ENCODE data around the gene PCIF1. TPM values are rescaled to one million over a fixed set of nuclear protein-coding genes. Genes with fewer than 3 reads are reported as not detected.

The PCIF1 gene
- total and polyA plus RNA-seq, 10 donors: 25.1 to 61.9 (median 45.9) TPM

DNA sequence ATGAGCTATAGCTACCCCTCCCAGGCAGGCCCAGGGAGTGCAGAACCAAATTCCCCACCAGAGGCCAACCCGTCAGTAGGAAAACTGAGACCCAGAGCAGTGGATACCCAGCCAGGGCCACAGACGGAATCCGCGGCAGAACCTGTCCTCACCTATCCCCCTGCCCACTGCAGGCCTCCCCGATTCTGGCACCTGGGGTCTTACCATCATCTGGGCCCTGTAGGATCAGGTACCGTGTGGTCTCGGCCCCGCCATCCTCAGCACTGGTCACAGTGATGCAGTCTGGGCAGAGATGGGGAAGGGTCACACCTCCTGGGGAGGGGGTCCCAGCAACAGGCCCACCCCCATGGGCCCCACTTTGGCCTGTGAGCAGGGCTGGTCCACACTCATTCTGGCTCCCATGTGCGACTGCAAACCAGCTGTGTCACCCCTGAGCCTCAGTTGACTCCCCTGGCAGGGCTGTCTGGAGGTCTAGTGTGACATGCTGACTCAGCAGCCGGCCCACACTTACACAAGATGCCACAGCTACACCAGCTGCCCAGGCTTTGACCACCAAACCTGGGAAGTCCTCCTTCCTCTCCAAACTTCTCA, 33.7 kb downstream of the PCIF1 start:
- 76 to 93% (median 88%) methylated on average over 7 to 10 of the region's 10 CpGs for WGBS, 5 donors
- no peak for DNase-seq
- intact Hi-C loops (cut with DNase I; ENCODE audit: low total_unique reads): loop anchor here (10.0 kb wide), 1 partner anchor 153 kb away; the partner anchor contains the start of gene UBE2C
- Histone ChIP-seq H3K4me3 (no peak overlapping the region), H3K27ac (no peak overlapping the region), H3K4me1 (peaks cover 15 to 49% (median 39%) of the 10 kb centered on the region in 6 donors), H3K36me3 (peaks cover 4 to 67% (median 64%) of the 10 kb centered on the region in 6 donors), H3K9me3 (no peaks in the 10 kb centered on the region), H3K27me3 (replicated peaks in 1 of 7) (no peaks in the 10 kb centered on the region)
- TF ChIP-seq POLR2AphosphoS5 (IDR thresholded peaks at IDR 0.05): no peak
- TF ChIP-seq, protein P1, sequence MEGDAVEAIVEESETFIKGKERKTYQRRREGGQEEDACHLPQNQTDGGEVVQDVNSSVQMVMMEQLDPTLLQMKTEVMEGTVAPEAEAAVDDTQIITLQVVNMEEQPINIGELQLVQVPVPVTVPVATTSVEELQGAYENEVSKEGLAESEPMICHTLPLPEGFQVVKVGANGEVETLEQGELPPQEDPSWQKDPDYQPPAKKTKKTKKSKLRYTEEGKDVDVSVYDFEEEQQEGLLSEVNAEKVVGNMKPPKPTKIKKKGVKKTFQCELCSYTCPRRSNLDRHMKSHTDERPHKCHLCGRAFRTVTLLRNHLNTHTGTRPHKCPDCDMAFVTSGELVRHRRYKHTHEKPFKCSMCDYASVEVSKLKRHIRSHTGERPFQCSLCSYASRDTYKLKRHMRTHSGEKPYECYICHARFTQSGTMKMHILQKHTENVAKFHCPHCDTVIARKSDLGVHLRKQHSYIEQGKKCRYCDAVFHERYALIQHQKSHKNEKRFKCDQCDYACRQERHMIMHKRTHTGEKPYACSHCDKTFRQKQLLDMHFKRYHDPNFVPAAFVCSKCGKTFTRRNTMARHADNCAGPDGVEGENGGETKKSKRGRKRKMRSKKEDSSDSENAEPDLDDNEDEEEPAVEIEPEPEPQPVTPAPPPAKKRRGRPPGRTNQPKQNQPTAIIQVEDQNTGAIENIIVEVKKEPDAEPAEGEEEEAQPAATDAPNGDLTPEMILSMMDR (IDR thresholded peaks at IDR 0.05 in 8 of 11, conservative IDR thresholded peaks at IDR 0.05 in 3 of 11): no peak
- no peak for TF ChIP-seq POLR2A (IDR thresholded peaks at IDR 0.05)

DNA sequence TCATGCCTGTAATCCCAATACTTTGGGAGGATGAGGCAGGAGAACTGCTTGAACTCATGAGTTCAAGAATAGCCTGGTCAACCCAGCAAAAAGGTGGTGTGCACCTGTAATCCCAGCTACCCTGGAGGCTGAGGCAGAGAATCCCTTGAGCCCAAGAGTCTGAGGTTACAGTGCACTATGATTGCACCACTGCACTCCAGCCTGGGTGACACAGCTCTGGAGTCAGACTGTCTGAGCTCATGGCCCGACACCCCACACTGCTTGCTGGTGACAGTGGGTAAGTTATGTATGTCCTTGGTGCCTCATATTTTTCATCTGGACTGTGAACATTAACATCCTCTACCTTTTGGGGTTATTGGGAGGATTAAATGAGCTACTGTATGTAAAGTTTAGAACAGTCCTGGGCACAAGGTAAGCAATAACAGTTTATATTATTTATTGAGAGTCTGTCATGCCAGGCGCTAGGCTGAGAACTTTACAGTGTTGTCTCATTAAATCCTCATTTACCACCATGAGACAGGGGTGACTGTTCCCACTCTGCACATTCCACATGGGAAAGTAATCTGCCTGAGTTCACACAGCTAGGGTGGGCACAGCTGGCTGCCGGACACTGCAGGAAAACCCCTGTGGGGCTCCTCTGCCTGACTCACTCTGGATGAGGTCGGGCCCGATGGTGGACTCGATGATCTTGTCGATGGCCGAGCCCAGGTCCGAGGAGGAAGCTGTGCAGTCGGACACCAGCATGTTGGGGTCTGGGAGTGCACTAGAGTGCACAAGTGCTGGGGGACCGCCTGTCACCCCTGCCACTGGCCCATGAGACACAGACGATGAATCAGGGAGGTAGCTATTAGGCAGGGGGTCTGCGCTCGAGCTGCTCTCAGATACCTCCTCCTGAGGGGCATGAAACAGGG, 34.6 kb downstream of the PCIF1 start:
- Histone ChIP-seq H3K4me1 (peaks cover 15 to 48% (median 39%) of the 10 kb centered on the region in 6 donors), H3K36me3 (peaks cover 0 to 59% (median 55%) of the 10 kb centered on the region in 6 donors), H3K9me3 (no peaks in the 10 kb centered on the region), H3K27ac (peak overlapping the region in 5 of 8 donors; percentile 44 to 100 (median 99)), H3K27me3 (replicated peaks in 1 of 7) (no peaks in the 10 kb centered on the region), H3K4me3 (peak overlapping the region in 1 of 8 donors; percentile 99)
- TF ChIP-seq, protein P1 (IDR thresholded peaks at IDR 0.05 in 8 of 11, conservative IDR thresholded peaks at IDR 0.05 in 3 of 11): no peak
- no peak for TF ChIP-seq POLR2A (IDR thresholded peaks at IDR 0.05)
- TF ChIP-seq POLR2AphosphoS5 (IDR thresholded peaks at IDR 0.05): peak in 1 of 3 donors; percentile 9
- peak; percentile 81 for DNase-seq
- intact Hi-C loops (cut with DNase I; ENCODE audit: low total_unique reads): loop anchor here (10.0 kb wide), 1 partner anchor 154 kb away; the partner anchor contains the start of gene UBE2C
- WGBS, 5 donors: 84 to 90% (median 86%) methylated on average over 10 to 14 of the region's 14 CpGs

DNA sequence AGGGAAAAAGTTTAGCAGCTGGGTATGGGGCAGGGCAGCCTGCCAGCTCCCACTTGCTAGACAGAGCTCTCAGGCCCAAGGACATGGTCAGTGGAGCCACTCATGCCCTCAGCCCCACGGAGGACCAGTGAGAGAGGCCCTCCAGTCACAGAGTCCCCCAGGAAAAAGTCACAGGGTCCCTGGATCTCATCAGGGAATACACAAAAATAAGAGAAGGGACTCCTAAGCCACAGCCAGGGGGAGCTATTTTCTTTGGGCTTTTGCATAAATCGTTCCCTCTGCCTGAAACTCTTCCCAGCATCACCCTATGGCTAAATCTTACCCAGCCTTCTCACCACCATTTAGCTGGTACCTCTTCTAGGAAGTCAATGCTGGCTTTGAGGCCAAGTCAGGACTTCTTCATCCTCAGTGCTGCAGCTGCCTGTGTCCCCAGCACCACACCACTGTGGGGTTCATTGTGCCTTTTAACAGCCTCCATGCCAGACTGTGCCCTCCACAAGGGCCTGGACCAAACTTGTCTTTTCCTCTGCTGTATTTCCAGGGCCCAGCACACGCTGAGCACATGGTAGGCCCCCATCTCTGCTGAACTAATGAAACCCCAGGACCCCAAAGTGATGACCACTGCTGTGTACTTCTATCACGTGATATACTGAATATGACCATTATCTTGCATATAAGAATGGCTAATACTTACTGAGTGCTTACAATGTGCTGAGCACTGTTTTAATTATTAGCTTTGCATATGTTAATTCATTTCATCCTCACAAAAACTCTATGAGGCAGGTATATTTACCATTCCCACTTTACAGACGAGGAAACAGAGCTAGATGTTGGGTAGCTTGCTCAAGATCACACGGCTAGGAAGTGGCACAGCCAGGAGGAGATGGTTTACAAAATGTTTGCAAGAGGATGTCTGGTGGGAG, 35.5 kb downstream of the PCIF1 start:
- 36 to 52% (median 44%) methylated on average over 6 of the region's 6 CpGs for WGBS, 5 donors
- H3K27me3 ChIP-seq (replicated peaks in 1 of 7): no peaks in the 10 kb centered on the region
- intact Hi-C loops (cut with DNase I; ENCODE audit: low total_unique reads): loop anchor here (5.0 to 10.0 kb wide), 2 partner anchors 33 to 155 kb away; partner anchors contain the start of gene UBE2C
- peak; percentile 75 for DNase-seq
- peaks cover 15 to 48% (median 39%) of the 10 kb centered on the region in 6 donors for H3K4me1 ChIP-seq
- H3K4me3 ChIP-seq: peak overlapping the region in 7 of 8 donors; percentile 65 to 99 (median 92)
- TF ChIP-seq, protein P1 (IDR thresholded peaks at IDR 0.05 in 8 of 11, conservative IDR thresholded peaks at IDR 0.05 in 3 of 11): peak in 9 of 11 experiments; percentile 27 to 64 (median 58)
- no peak for TF ChIP-seq POLR2A (IDR thresholded peaks at IDR 0.05)
- no peak for TF ChIP-seq POLR2AphosphoS5 (IDR thresholded peaks at IDR 0.05)
- peaks cover 0 to 49% (median 46%) of the 10 kb centered on the region in 6 donors for H3K36me3 ChIP-seq
- H3K27ac ChIP-seq: peak overlapping the region in 7 of 8 donors; percentile 44 to 100 (median 99)
- H3K9me3 ChIP-seq: no peaks in the 10 kb centered on the region

All from spleen (tissue), 11 donors.